ENCODE measurements around the gene CALHM4.
"Not testable (repeated sequence)": the region's sequence is repeated elsewhere in the genome, so short reads cannot be mapped to it uniquely, and the experiment has no call there.

CALHM4 gene

GRCh38 chr6:116580198-116580597 lies 26.6 kb downstream of the CALHM4 start:
- peaks cover 0 to 6% of the 10 kb centered on the region in 2 donors for H3K4me1 ChIP-seq (ENCODE audit: control insufficient read depth in 1 of 2, insufficient read depth in 2 of 2, low read length in 2 of 2)
- no peak overlapping the region for H3K27ac ChIP-seq (ENCODE audit: low read length)
- no peak overlapping the region for H3K4me3 ChIP-seq (ENCODE audit: low read depth in 1 of 2, low read length in 2 of 2)
- no peaks in the 10 kb centered on the region for H3K27me3 ChIP-seq (ENCODE audit: low read depth, low read length)
- H3K36me3 ChIP-seq (ENCODE audit: control insufficient read depth in 1 of 2, insufficient read depth in 2 of 2, low read length in 2 of 2): peaks cover 20 to 21% of the 10 kb centered on the region in 2 donors
- no peaks in the 10 kb centered on the region for H3K9me3 ChIP-seq (ENCODE audit: control insufficient read depth in 1 of 2, low read length in 2 of 2)

GRCh38 chr6:116586276-116586675 lies 32.7 kb downstream of the CALHM4 start:
- Histone ChIP-seq H3K4me1 (ENCODE audit: control insufficient read depth in 1 of 2, insufficient read depth in 2 of 2, low read length in 2 of 2) (no peaks in the 10 kb centered on the region), H3K27ac (ENCODE audit: low read length) (no peak overlapping the region), H3K9me3 (ENCODE audit: control insufficient read depth in 1 of 2, low read length in 2 of 2) (no peaks in the 10 kb centered on the region), H3K36me3 (ENCODE audit: control insufficient read depth in 1 of 2, insufficient read depth in 2 of 2, low read length in 2 of 2) (peaks cover 52 to 55% of the 10 kb centered on the region in 2 donors), H3K27me3 (ENCODE audit: low read depth, low read length) (no peaks in the 10 kb centered on the region), H3K4me3 (ENCODE audit: low read depth in 1 of 2, low read length in 2 of 2) (no peak overlapping the region)

- no peaks in the 10 kb centered on the region for H3K27me3 ChIP-seq (ENCODE audit: low read depth, low read length)
- peaks cover 57 to 59% of the 10 kb centered on the region in 2 donors for H3K36me3 ChIP-seq (ENCODE audit: control insufficient read depth in 1 of 2, insufficient read depth in 2 of 2, low read length in 2 of 2)
- no peak overlapping the region for H3K27ac ChIP-seq (ENCODE audit: low read length)
- H3K9me3 ChIP-seq (ENCODE audit: control insufficient read depth in 1 of 2, low read length in 2 of 2): no peaks in the 10 kb centered on the region
- H3K4me3 ChIP-seq (ENCODE audit: low read depth in 1 of 2, low read length in 2 of 2): no peak overlapping the region
- no peaks in the 10 kb centered on the region for H3K4me1 ChIP-seq (ENCODE audit: control insufficient read depth in 1 of 2, insufficient read depth in 2 of 2, low read length in 2 of 2)
Measured at GRCh38 chr6:116586738-116587137, 33.2 kb downstream of the CALHM4 start.

DNA sequence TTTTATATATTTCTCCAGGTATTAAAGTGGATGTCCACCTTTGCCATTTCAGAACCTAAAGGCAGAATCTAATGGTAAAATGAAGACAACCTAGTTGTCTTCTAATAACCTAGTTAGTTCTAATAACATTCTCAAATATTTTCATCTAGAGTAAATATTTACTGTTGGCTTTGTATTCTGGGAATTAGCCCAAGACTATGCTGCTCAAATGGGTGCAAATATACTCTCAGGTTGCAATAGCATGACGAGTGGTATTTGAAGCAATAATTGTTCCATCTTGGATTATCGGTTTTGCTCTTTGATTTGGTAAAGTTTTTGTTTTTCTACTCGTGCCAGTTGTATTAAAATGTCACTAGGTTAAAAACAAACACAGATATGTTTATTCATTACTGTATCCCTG lies 41.7 kb downstream of the CALHM4 start:
- Histone ChIP-seq H3K9me3 (ENCODE audit: control insufficient read depth in 1 of 2, low read length in 2 of 2) (no peaks in the 10 kb centered on the region), H3K36me3 (ENCODE audit: control insufficient read depth in 1 of 2, insufficient read depth in 2 of 2, low read length in 2 of 2) (peaks cover 32 to 56% of the 10 kb centered on the region in 2 donors), H3K27me3 (ENCODE audit: low read depth, low read length) (no peaks in the 10 kb centered on the region), H3K4me1 (ENCODE audit: control insufficient read depth in 1 of 2, insufficient read depth in 2 of 2, low read length in 2 of 2) (no peaks in the 10 kb centered on the region), H3K4me3 (ENCODE audit: low read depth in 1 of 2, low read length in 2 of 2) (no peak overlapping the region), H3K27ac (ENCODE audit: low read length) (no peak overlapping the region)

DNA sequence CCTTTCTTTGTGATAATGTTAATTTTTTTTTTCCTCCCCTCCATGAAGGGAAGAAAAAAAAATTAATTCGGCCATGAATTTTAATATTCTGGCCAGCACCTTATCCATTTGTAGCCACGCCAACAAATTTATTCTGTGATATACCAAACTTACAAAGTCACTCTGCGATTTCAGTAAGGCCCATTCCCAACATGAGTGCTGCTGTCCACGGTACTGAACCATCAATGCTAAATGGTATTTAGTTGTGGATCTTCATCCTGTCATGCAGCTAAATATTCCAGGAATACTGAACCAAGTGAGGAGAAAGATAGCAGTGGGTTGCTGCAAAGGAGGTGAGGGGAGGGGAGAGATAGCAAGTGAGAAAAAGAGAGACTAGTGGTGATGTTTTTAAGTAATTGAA lies 43.3 kb downstream of the CALHM4 start:
- Histone ChIP-seq H3K4me3 (ENCODE audit: low read depth in 1 of 2, low read length in 2 of 2) (no peak overlapping the region), H3K27me3 (ENCODE audit: low read depth, low read length) (no peaks in the 10 kb centered on the region)

DNA sequence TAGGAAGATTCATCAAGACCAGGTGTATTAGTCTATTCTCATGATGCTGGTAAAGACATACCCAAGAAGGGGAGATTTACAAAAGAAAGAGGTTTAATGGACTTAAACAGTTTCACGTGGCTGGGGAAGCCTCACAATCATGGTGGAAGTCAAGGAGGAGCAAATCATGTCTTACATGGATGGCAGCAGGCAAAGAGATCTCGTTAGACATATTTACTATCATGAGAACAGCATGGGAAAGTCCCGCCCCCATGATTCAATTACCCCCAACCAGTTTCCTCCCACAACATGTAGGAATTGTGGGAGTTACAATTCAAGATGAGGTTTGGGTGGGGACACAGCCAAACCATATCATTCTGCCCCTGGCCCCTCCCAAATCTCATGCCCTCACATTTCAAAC lies 50.4 kb downstream of the CALHM4 start:
- peaks cover 0 to 18% of the 10 kb centered on the region in 2 donors for H3K36me3 ChIP-seq (ENCODE audit: control insufficient read depth in 1 of 2, insufficient read depth in 2 of 2, low read length in 2 of 2)
- H3K4me1 ChIP-seq (ENCODE audit: control insufficient read depth in 1 of 2, insufficient read depth in 2 of 2, low read length in 2 of 2); H3K27me3 ChIP-seq (ENCODE audit: low read depth, low read length); H3K4me3 ChIP-seq (ENCODE audit: low read depth in 1 of 2, low read length in 2 of 2); H3K9me3 ChIP-seq (ENCODE audit: control insufficient read depth in 1 of 2, low read length in 2 of 2); H3K27ac ChIP-seq (ENCODE audit: low read length): not testable (repeated sequence)

More for the DNA sequence above, 43.3 kb downstream of the CALHM4 start:
- Histone ChIP-seq H3K4me1 (ENCODE audit: control insufficient read depth in 1 of 2, insufficient read depth in 2 of 2, low read length in 2 of 2) (no peaks in the 10 kb centered on the region), H3K27ac (ENCODE audit: low read length) (no peak overlapping the region), H3K36me3 (ENCODE audit: control insufficient read depth in 1 of 2, insufficient read depth in 2 of 2, low read length in 2 of 2) (peaks cover 17 to 42% of the 10 kb centered on the region in 2 donors), H3K9me3 (ENCODE audit: control insufficient read depth in 1 of 2, low read length in 2 of 2) (no peaks in the 10 kb centered on the region)

GRCh38 chr6:116604868-116605267 lies 51.3 kb downstream of the CALHM4 start:
- H3K9me3 ChIP-seq (ENCODE audit: control insufficient read depth in 1 of 2, low read length in 2 of 2); H3K27ac ChIP-seq (ENCODE audit: low read length); H3K4me3 ChIP-seq (ENCODE audit: low read depth in 1 of 2, low read length in 2 of 2); H3K27me3 ChIP-seq (ENCODE audit: low read depth, low read length); H3K4me1 ChIP-seq (ENCODE audit: control insufficient read depth in 1 of 2, insufficient read depth in 2 of 2, low read length in 2 of 2): not testable (repeated sequence)
- H3K36me3 ChIP-seq (ENCODE audit: control insufficient read depth in 1 of 2, insufficient read depth in 2 of 2, low read length in 2 of 2): peaks cover 0 to 18% of the 10 kb centered on the region in 2 donors

- H3K4me1 ChIP-seq (ENCODE audit: control insufficient read depth in 1 of 2, insufficient read depth in 2 of 2, low read length in 2 of 2): no peaks in the 10 kb centered on the region
- no peaks in the 10 kb centered on the region for H3K9me3 ChIP-seq (ENCODE audit: control insufficient read depth in 1 of 2, low read length in 2 of 2)
- H3K4me3 ChIP-seq (ENCODE audit: low read depth in 1 of 2, low read length in 2 of 2): no peak overlapping the region
- no peak overlapping the region for H3K27ac ChIP-seq (ENCODE audit: low read length)
- H3K36me3 ChIP-seq (ENCODE audit: control insufficient read depth in 1 of 2, insufficient read depth in 2 of 2, low read length in 2 of 2): peaks cover 0 to 18% of the 10 kb centered on the region in 2 donors
- H3K27me3 ChIP-seq (ENCODE audit: low read depth, low read length): no peaks in the 10 kb centered on the region
Measured at GRCh38 chr6:116605935-116606334, 52.4 kb downstream of the CALHM4 start.

Measured in muscle layer of duodenum (tissue), 2 donors.